Measurements from ENCODE around the gene SPSB1.

Gene SPSB1

GRCh38 chr1:9371951-9372350, 79.3 kb downstream of the SPSB1 start:
- DNase-seq (ENCODE audit: low read depth), result no peak
- no peak for TF ChIP-seq CTCF (conservative IDR thresholded peaks at IDR 0.05; ENCODE audit: low read depth, low read length)
- no peak overlapping the region for H3K4me3 ChIP-seq (ENCODE audit: low read length)

- no peak for TF ChIP-seq CTCF (conservative IDR thresholded peaks at IDR 0.05; ENCODE audit: low read depth, low read length)
- DNase-seq (ENCODE audit: low read depth), result no peak
- no peak overlapping the region for H3K4me3 ChIP-seq (ENCODE audit: low read length)
These were observed 80.9 kb downstream of the SPSB1 start for GRCh38 chr1:9373619-9374018.

GRCh38 chr1:9374748-9375341, 82.2 kb downstream of the SPSB1 start:
- H3K4me3 ChIP-seq (ENCODE audit: low read length), result no peak overlapping the region
- TF ChIP-seq CTCF (conservative IDR thresholded peaks at IDR 0.05; ENCODE audit: low read depth, low read length), result no peak
- peak; percentile 48 for DNase-seq (ENCODE audit: low read depth)

GRCh38 chr1:9375912-9376311, 83.2 kb downstream of the SPSB1 start:
- H3K4me3 ChIP-seq (ENCODE audit: low read length), result no peak overlapping the region
- no peak for TF ChIP-seq CTCF (conservative IDR thresholded peaks at IDR 0.05; ENCODE audit: low read depth, low read length)
- no peak for DNase-seq (ENCODE audit: low read depth)

- TF ChIP-seq CTCF (conservative IDR thresholded peaks at IDR 0.05; ENCODE audit: low read depth, low read length), result no peak
- H3K4me3 ChIP-seq (ENCODE audit: low read length), result no peak overlapping the region
- no peak for DNase-seq (ENCODE audit: low read depth)
These were observed 83.7 kb downstream of the SPSB1 start for GRCh38 chr1:9376430-9376829.

GRCh38 chr1:9376886-9377333, 84.2 kb downstream of the SPSB1 start:
- no peak for DNase-seq (ENCODE audit: low read depth)
- no peak for TF ChIP-seq CTCF (conservative IDR thresholded peaks at IDR 0.05; ENCODE audit: low read depth, low read length)
- no peak overlapping the region for H3K4me3 ChIP-seq (ENCODE audit: low read length)

GRCh38 chr1:9378801-9379200, 86.1 kb downstream of the SPSB1 start:
- no peak overlapping the region for H3K4me3 ChIP-seq (ENCODE audit: low read length)
- no peak for DNase-seq (ENCODE audit: low read depth)
- no peak for TF ChIP-seq CTCF (conservative IDR thresholded peaks at IDR 0.05; ENCODE audit: low read depth, low read length)
